Right lobe of liver (tissue), 4 donors: ENCODE measurements around the gene NEK1.

ENCODE experiments used
- POLR2A ChIP-seq: fragments of 450-650 bp; IDR thresholded peaks from one replicate; pipeline ENCODE4 v1.6.1; 2017; ENCODE audit warnings: antibody characterized with exemption, mild to moderate bottlenecking
- TF ChIP-seq, protein P1 (sequence below), 4 donors: fragments of 200-600 bp in 3 of 4; fragments of 450-650 bp in 1 of 4; IDR thresholded peaks; one replicate each; pipeline versions ENCODE4 v1.5.1 to v1.8.0; 2016 to 2022; ENCODE audit warnings: antibody characterized with exemption in 4 of 4, mild to moderate bottlenecking in 2 of 4
- donor health status: DM: no; HTN: no; CAD: no.
- donor health status: DM: no; HTN: no; CAD: no.
- donor health status: DM: no; HTN: yes; CAD: no.

DNA sequence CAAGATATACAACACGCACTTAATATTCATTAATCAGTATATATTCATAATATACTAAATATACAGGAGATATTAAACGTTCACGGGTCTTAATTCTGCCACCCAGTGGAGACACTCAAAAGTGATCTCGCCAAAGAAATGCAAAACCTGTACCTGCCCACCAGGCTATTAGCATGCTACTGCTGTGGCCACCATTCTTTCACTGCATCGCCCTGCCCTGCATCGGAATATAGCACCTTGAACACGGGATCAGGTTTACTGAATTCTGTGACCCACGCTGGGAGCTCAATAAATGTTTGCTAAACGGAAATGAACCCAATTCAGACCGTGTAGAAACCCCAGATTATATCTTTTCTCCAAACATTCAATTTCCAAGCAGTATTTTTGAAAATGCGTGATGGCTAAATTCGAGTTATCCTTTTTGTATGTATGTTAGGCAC is 7.2 kb upstream of the NEK1 start:
- TF ChIP-seq POLR2A, result no peak
- TF ChIP-seq, protein P1, sequence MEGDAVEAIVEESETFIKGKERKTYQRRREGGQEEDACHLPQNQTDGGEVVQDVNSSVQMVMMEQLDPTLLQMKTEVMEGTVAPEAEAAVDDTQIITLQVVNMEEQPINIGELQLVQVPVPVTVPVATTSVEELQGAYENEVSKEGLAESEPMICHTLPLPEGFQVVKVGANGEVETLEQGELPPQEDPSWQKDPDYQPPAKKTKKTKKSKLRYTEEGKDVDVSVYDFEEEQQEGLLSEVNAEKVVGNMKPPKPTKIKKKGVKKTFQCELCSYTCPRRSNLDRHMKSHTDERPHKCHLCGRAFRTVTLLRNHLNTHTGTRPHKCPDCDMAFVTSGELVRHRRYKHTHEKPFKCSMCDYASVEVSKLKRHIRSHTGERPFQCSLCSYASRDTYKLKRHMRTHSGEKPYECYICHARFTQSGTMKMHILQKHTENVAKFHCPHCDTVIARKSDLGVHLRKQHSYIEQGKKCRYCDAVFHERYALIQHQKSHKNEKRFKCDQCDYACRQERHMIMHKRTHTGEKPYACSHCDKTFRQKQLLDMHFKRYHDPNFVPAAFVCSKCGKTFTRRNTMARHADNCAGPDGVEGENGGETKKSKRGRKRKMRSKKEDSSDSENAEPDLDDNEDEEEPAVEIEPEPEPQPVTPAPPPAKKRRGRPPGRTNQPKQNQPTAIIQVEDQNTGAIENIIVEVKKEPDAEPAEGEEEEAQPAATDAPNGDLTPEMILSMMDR (IDR thresholded peaks at IDR 0.05), result peak; percentile 57 to 70 (median 64)
